GM19467 (cell line): Measurements from ENCODE around the gene MYEF2.

Source experiments
- ATAC-seq: cut with Tn5 transposase; IDR thresholded peaks from one replicate; pipeline ENCODE4 v1.9.1; 2021; ENCODE audit warnings: mild to moderate bottlenecking, moderate library complexity; ENCODE audit not compliant: unreplicated experiment

MYEF2 gene

DNA sequence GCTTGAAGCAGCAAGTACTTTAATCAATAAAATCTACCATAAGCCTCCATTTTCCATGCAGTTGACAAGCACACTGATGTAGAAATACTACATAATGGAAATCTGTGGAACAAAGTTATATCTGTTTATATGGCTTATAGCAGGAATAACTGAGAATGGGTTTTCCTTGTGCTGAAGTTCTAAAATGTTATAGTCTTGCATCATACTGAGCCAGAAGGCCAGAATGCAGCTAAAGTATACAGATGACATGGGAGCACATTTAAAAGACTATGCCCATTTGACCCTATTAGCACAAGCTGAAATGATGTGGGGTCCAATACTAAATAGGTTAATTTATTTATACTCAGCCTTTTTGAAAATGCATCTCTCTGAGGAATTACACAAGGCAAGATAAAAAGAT, 32.2 kb downstream of the MYEF2 start:
- no peak for ATAC-seq

DNA sequence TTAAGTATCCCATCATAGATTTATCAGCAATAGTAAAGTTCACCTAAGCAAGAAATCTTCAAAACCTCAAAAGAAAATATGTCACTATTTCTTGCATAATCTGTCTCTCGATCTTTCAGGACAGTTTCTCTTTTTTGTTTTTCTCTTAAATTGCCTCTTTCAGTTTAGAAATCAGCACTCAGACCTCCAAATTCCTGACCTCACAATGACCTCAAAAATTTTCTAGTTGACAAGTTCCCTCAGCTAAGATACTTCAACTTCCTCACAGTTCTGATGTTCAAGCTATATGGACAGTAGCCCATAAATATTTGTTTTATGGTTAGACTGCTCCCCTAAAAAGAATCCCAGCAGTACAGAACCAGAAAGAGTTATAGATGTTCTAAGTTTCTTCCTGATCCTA, 33.2 kb downstream of the MYEF2 start:
- no peak for ATAC-seq

DNA sequence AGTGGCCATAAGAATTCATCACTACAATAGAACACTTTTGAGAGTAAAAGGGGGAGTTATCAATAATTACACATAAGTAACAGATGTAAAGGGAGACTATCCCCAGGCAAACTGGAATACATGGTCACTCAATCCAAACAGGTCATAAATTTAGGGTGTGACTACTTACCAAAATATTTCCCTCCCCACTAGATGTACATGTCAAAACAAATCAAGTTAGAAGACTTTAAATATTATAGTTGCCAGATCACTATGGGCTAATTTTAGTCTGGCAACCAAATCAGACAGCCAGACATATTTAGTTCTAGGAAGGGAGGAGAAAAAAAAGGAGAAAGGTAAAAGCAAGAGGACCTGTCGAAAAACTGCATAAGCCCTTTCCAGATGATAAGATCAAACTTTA, 34.2 kb downstream of the MYEF2 start:
- no peak for ATAC-seq

DNA sequence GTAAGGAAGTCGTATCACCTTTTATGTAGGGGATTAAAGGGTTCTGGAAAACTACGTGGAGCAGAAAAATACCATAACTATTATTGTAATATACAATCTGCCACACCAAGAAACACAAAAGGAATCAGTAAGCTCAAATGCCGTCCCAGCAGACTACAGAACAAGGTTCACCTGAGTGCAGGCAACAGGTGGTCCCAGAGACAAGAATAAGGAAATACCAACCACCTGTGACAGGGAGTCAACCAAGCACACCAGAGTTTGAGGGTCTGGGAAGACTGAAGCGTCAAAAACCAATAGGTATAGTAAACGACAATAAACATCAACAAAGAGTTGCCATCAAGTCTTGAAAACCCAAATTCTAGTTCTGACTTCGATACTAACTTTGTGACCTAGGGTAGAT, 45.2 kb downstream of the MYEF2 start:
- ATAC-seq = no peak

DNA sequence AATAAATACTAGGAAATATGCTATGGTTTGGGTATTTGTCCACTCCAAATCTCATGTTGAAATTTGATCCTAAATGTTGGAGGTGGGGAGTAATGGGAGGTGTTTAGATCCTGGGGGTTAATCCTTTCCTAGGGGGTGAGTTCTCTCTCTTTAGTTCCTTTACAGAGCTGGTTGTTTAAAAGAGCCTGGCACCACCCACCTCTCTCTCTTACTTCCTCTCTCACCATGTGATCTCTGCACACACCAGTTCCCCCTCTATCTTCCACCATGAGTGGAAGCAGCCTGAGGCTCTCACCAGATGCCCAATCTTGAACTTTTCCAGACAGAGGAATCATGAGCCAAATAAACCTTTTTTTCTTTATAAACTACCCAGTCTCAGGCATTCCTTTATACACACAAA, 46.8 kb downstream of the MYEF2 start:
- no peak for ATAC-seq

DNA sequence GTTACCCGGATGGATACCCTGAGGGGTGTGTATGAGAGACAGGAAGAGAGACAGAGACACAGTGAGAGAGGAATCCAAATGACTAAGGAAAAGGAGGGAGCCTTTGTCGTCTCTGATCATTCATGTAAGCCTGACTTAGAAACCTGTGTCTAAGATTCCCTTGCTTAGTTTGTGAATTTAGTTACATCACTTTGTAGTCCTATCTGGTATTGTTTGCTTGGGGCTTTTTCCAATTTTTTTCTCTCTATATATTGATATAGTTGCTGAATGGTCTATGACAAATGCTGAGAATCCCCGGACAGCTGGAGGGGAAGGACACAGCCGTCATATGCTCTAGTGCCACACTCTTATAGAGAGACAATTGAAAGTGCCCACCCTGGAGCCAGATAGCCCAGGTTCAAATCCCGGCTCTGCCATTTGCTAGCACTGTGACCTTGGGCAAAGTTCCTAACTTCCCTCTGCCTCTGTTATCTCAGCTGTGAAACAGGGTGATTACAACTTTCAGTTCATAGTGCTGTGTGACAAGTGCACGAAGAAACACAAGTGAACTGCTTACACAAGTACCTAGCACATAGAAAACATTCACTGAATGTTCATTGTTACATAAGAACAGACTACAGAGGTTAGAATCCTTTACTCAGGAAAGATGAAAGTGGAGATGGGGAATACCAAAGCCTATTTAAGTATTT, 51.3 kb downstream of the MYEF2 start:
- ATAC-seq = no peak

DNA sequence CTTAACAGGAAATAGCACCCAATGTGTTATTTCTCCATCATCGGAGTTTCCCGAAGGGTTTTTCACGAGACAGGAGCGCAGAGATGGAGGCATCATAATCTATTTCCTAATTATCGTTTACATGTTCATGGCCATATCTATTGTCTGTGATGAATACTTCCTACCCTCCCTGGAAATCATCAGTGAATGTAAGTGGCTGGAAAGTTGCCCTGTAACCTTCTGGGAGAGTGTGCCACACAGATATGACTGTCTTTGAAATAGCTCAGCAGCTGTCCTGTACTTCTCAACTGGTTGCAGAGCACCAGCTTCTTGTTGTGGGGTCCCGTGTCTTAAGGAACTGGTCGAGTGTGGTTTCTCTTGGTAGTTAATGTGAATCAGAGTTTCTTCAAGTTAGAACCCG, 56.2 kb downstream of the MYEF2 start:
- no peak for ATAC-seq

DNA sequence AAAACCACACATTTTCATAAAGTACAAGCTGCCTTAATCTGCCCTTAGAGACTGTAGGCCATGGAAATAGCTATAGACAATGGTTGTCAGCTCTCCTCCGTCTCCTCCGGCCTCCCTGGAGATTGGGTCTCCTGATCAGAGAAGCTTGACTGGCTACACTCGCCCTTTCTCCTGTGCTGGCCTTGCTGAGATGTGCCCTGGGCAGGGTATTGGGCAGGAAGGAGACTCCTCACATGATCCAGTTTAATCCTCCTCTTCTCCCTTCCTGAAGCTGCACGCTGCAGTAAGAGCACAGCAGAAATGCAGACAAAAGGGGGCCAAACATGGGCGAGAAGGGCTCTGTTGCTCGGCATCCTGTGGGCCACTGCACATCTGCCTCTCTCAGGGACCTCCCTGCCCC, 57.4 kb downstream of the MYEF2 start, which contains the start of gene SLC24A5:
TSS of gene SLC24A5 (plus strand) at position 246 of the 400 bp plus-strand sequence. CDS start at position 301, 55 bp downstream.
- no peak for ATAC-seq

DNA sequence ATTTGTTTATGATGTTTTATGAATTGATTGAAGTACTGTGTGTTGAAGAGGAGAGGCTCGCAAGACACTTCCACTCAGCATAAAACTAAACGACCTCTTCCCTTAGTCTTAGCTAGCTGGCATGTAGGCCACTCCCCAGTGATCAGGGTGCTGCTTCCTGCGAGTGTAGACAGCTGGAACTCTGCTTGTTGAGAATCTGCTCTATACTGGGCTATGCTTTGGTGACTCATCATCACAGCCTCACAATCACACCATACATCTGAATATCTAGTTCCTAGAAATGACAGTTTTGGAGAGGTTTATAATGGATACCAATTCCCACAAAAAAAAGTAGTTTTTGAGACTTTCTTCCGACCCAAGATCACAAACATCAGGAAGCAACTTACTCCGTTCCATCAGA, 58.8 kb downstream of the MYEF2 start:
- ATAC-seq = no peak

DNA sequence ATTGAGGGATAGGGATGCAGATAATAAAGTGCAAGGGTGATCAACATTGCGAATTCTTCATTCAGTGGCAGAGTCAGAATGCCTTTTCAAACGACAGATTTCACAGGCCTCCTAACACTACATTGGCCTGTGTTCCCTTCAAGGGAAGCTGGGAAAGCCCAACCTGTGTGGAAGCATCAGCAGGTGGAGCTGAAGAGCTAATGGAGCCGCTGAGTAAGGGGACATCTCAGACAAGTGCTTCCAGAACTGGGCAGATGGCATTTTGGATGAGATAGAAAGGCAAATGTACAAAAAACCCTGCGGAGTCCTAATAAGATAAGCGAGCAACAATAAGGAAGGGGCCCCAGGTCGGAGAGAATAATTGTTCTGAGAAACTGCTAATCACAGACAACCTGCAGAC, 65.9 kb downstream of the MYEF2 start:
- no peak for ATAC-seq

DNA sequence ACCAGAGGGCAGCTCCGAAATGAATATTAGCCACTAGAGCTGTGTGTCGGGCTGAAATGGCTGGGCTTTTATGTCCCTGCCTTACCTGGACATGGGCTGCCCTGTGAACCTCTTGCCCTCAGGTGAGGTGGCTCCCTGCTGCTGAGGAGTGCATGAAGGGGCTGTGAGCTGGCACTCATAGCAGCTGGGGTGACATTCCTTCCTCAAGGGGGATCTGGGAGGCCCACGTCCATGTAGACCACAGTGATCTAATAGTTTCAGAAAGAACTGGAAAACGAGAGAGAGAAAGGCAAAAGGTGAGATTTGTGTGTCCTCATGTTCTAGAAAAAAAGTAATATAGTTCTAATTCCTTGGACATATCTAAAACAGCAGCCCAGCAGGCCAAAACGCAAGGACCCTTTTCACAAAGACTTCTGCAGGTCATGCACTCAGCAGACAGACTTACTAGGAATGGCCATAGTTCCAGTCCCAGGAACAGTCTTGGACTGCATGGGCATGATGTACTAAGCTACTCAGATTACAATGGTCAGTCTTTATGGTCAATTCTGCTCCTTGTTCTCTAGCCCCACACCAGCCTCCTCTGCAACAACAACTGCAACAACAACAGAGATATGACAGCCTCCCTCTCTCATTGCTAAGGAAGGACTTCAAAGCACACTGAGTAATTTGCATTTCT, 68.1 kb downstream of the MYEF2 start:
- no peak for ATAC-seq

DNA sequence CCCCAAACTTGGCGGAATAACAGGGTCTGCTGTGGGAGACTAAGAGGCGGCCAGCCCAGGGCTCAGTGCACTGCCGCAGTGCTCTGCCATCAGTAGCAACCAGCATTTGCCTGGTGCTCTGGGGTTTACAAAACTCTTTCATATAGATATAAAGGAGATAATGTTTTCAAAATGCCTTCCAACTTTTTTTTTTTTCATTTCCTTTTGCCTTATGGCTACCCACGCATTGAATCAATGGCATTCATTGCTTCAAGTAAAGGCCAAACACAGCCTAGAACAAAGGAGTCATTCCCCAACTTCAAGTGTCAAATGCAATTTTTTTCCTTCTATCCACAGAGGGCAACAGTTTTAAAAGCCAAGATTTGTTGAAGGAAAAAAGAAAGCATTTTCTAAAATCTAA, 68.9 kb downstream of the MYEF2 start:
- no peak for ATAC-seq

DNA sequence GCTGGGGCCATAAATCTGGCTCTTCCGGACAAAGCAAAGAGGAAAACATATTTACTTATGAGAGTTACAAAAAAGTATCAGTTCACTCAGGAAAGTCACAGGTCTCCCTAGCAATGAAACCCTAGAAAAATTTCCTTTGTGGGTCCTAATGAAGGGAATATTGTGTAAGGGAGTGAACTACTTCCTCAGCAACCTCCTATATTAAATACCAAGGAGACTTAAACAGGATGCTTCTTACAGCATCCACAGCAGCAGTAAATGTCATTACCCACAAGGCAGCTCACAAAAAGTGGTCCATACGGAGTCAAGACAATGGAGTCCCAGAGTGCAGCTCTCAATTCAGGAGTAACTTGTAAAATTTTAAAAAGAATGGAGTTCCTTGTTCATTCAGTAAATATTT, 72.2 kb downstream of the MYEF2 start:
- no peak for ATAC-seq

DNA sequence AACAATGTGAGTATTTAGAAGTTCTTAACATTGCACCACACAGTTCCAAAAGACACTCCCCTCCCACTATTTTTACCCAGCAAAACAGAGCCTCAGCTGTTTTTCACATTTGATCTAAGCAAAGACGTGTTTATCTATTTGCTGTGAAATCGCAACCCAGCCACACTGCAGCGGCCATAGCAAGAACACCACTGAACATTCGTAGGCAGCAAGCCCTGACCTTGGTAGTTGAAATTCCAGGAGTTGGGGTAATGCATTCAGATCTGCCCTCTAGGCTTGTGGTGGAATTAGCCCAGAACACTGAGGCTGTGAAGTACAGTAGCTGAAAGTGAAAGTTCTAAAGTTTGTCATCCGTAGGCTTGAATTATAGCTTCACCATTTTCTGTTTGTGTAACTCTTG, 74.4 kb downstream of the MYEF2 start:
- ATAC-seq = no peak

DNA sequence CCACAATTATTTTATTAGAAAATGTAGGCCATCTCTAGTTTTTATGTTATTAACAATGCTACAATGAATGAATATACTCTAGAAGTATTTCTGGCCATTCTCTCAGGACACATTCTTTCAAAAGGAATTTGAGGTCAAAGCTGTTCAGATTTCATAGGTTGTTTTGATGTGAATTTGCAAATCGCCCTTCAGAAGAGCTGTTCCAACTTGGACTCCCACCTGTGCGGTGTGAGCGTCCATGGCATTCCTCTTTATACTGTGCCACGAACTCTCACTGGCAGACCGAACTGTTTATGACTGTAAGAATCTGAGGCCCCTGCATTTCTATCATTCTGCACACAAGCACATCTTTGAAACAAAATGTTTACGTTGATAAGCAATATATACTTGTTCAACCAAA, 75.9 kb downstream of the MYEF2 start:
- no peak for ATAC-seq

DNA sequence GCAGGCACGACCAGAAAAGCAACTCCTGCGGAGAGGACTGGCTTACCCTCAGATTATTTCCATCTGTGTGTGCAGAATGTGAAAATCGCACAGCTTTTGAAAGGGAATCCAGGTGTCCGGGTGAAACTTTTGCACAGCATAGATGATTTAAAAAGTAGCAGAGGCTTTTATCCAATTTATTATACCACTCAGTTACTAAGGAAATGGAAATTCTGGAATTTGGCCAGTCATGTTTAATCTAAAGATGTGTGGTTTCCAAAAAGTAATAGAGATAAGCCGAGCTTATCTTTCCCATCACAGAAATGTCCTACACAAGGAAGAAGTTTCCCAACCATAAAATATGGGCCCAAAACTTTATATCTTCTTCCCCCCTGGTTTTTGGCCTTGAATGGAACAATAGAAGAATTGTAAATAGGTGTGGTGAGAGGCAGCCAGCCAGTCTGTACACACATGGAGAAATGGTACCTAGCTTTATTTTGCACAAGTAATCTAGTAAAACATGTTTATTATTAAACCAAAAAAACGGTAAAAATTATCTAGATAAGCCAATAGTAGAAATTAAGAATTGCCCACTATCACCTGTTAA, 76.6 kb downstream of the MYEF2 start:
- ATAC-seq = no peak

DNA sequence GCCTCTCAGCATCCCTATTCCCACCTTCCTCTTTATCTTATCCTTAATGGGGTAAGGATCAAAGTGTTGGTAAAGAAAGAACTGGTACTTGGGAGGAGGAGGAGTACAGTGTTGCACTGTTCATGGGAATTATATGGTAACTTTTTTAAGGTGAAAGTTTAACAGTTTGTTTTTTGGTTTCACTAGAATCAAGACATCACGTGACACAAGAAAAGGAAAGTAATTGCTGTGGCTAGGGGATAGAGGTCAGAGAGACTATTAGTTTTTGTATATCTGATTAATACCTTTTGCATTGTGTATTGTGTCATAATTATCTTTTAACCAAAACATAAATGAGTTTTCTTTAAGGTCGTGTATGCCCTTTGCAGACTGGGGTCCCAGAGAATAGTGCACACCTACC, 80.8 kb downstream of the MYEF2 start:
- no peak for ATAC-seq

DNA sequence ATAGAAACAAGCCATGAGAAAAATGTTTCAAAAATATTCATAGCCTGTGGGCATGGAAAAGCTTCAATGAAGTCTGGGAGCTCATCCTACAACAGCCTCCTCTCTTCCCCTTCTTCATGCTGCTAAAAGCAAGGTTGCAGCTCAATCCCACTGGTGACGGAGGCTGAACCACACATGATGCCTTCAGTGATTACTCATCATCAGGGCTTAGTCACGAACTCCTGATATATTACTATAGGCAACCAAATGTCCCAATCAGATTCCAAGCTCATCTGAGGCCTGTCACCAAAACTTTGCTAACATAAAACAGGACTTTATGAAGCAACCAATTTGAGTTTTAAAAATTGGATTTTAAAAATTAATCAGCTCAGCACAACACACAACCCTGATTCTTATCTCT, 81.3 kb downstream of the MYEF2 start:
- ATAC-seq = no peak

DNA sequence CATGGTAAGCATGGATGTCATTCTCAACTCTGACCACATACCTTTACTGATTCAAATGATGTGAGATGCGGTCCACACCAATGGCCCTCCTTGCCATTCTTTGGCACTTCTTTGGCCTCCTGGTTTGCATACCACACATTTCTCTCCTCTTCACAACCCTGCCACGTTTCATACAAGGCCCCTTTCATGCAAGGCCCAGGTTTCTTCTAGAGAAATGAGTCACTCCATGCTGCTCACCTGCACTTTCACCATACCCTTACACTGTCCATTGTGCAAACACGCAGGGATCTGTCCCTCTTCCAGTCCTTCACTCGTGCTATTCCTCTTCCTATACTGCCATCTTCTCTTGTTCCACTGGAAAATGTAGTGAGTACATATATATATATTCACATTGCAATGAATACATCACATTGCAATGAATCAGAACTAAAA, 81.7 kb downstream of the MYEF2 start:
- peak; percentile 94 for ATAC-seq

DNA sequence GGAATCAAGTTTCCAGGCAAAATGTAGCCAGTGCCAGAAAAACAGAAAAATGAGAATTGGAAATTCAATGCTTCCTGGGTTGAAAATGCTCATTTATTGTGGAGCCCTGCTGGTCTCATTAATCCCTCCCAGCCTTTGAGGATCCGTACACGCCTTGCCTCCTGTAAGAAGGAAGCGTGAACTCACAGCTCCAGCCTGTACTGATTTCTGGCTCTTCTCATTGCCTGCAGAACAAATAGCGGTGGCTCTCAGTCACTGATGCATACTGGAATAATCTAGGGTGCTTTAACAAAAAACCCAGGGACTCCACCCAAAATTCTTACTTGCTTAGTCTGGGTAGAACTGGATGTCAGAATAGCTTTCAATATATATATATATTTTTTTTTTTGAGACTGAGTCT, 86.6 kb downstream of the MYEF2 start:
- no peak for ATAC-seq

DNA sequence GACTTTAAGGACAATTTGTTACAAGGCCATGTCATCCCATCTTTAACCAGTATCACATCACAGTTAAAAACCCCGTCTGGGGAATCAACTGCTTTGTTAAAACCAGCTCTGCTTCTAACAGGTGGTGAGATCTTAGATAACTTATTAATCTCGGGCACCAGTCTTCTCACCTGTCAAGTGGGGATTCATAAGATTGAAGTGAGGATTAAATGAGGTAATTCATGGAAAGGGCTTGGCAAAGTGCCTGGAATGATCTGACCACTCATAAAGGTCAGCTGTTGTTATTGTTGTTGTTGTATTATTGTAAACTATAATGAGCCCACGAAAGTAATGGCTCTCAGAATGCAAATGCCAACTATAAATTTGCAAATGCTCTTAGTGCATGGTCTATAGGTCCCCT, 87.4 kb downstream of the MYEF2 start:
- no peak for ATAC-seq

DNA sequence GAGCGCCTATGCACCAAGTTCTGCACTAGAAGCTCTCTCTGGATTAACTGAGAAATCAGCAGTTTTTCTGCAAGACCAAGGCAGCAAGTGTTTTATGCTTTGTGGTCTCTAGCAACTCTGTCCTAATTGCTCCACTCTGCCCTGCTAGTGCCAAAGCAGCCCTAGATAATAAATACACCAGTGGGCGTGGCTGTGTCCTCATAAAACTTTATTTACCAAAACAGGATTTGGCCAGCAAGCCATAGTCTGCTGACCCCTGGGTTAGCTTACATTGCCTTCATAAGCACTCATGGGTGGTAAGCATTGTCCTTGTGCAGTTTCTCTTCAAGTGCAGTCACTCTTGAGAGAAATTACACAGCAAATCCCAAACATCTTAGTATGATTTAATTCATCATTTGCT, 88.0 kb downstream of the MYEF2 start:
- ATAC-seq = no peak
